HG03066 (cell line): Measurements from ENCODE around the gene ARAP3.
A peak's percentile ranks its signal among the peaks of the same experiment; 100 is the strongest.

Experiments
- ATAC-seq: cut with Tn5 transposase; IDR thresholded peaks from one replicate; pipeline ENCODE4 v1.9.1; 2021; ENCODE audit warnings: low read depth; ENCODE audit not compliant: unreplicated experiment

Gene ARAP3

GRCh38 chr5:141701360-141702119 is 19.5 kb upstream of the ARAP3 start:
- peak; percentile 58 for ATAC-seq

- ATAC-seq: no peak
Observed at GRCh38 chr5:141697586-141697985, 15.6 kb upstream of the ARAP3 start.

GRCh38 chr5:141696431-141696830 is 14.4 kb upstream of the ARAP3 start:
- ATAC-seq: no peak

DNA sequence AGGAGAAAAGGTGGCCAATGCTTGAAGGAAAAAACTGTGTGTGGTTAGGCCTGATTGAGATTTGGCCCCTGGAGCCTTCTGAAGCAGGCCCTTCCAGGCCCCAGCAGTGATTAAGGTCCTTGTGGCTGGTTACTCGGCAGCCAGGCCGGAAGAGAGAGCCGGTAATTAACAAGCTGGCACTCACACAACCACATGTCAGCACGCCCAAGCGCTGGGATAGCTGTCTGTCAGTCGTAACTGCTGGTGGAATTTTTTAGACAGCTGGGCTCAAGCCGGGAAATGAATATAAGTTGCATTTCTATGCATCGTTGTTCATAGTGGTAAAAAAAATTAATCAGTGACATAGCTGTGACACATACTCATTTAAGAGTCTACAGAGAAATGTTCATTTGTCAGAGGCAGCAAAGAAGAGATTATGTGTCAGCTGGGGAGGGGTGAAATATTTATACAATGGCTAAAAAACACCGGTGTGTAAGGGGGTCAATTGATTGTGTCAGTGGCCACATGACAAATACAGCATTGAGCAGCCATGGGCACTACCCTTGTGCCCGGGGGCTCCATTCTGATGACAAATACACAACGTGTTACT is 13.7 kb upstream of the ARAP3 start:
- ATAC-seq: no peak

DNA sequence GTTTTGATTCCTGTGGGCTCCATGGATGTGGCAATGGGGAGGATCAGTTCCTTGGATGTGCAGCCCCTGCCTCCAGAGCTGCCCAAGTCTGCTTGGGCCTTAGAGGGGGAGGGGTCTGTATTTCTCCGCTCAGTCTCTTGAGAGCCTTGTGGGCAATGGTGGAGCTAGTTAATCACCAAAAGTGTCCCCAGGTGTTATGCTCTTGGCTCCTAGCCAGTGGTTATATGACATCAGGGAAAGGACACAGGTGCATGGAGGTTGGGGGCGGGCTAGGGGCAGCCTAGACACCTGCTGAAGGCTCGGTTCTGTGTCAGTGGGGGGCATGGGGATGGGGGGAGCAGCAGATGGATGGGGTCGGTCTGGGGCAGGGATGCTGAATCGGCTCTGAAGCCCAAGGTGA is 12.4 kb upstream of the ARAP3 start:
- ATAC-seq: no peak

DNA sequence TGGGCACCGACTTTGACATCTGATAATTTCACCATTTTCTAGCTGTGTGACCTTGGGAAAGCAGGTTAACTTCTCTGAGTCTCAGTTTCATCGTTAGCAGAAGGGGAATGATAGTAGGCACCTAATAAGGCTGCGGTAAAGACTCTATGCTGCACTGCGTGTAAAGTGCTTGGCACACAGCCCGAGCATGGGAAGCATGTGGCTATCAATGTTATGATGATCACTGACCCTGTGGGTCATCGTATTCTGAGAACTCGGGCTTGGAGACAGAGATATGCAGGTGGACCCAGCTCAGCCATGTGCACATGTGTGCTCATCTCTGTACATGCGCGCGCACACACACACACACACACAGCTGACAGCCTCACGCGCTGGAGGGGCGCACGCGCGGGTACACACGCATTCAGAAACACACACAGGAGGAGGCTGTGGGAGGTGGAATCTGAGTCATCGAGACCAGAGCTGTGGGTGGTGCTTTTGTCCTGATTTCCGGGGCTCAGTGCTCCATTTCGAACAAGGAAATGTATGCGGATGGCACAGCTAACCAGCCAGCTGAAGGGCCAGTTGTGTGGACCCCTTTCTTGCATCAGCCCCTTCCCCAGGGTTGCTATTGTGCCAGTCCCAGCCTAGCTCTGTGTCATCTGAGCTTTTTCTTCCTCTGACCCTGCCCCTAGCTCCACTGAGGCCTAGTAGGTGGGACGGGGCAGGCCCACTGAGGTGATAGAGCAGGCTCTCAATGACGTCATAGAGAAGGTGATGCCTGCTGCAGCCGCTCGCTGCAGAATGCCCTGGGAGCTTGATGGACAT is 11.1 kb upstream of the ARAP3 start:
- ATAC-seq: no peak

DNA sequence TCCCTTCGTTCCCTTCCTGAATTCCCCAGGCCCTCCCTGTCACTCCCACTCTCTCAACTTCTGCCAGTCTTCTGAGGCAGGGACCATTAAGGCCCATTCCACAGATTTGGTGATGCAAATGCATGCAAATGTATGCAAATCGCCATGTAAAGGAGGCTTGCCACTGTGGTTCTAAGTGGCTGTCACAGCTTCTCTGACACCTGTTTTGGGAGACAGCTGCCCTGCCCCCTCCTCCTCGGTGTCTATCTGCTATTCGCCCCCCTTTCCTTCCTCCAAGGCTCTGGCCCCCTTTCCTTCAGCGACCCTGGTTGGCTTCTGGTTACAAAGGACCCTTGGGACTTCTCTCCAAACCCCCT is 10.5 kb upstream of the ARAP3 start:
- ATAC-seq: no peak

DNA sequence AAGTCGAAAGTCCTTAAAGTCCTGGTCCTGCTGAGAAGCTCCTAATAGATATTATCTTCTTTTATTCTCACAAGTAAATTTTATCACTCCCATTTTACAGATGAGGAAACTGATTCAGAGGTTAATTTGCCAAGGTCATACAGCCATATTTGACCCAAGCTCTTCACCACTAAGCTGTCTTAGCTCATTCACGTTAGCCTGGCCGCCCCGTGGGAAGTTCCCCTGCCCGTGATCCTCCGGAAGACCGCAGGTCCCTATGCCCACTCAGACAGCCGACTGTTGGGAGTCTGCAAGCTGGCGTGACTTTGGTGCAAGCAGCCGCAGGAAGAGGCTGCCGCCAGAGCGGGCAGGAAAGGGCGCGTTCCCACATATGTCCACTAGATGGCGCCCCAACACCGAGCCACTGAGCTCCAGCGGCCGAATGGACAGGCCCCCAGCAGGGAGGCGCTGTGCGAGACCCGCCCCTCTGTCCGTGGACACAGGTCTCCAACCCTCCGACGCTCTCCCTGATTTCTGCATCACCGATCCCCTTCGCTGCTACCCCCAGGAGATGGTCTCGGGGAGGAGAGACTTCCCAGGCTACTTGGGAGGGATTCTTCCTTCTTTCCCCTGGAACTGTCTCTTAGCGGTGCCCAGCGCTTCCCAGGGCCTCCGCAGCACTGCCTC is 10.0 kb upstream of the ARAP3 start:
- ATAC-seq: peak; percentile 90

GRCh38 chr5:141691286-141691866 is 9.3 kb upstream of the ARAP3 start:
- no peak for ATAC-seq

GRCh38 chr5:141686648-141687416 is 4.8 kb upstream of the ARAP3 start:
- no peak for ATAC-seq

DNA sequence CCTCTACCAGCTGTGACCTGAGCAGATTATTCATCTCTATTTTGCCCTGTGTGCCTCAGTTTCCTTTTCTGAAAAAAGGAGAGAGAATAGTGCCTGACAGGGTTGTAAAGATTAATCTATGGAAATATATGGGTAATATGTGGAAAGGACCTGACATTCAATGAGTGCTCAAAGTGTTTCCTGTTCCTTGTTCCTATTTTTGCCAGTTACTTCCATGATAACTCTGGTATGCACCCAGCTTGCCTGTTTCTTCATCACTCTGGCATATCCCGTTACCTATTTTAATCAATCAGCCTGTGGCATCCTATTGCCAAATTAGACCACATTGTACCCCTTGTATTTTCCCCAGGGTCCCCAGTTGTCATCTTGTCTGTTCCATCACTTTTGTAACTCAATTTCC is 3.6 kb upstream of the ARAP3 start:
- ATAC-seq: no peak

GRCh38 chr5:141683596-141684141 is 1.6 kb upstream of the ARAP3 start:
- no peak for ATAC-seq

- no peak for ATAC-seq
Observed at GRCh38 chr5:141681295-141681694, 735 bp downstream of the ARAP3 start.

GRCh38 chr5:141680751-141681201 is 1.3 kb downstream of the ARAP3 start:
- ATAC-seq: no peak

- no peak for ATAC-seq
Observed at GRCh38 chr5:141680178-141680577, 1.9 kb downstream of the ARAP3 start.

GRCh38 chr5:141677415-141677814 is 4.6 kb downstream of the ARAP3 start:
- no peak for ATAC-seq

GRCh38 chr5:141675672-141676071 is 6.4 kb downstream of the ARAP3 start:
- no peak for ATAC-seq

DNA sequence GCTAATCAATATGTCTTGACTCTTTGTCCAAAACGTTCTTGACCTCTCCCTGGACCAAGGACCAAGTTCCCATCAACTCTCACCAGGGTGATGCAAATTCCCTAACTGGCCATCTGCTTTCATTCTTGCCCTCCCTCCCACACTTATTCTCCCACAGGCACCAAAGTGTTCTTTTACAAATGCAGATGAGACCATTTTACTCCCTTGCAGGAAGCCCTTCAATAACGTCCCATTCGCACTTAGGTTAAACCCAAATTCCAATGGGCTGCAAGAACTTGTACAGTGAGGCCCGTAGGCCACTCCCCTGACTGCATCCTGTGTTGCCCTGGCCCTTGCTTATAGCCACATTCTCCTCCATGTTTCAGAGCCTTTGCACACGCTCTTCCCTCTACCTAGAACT is 7.3 kb downstream of the ARAP3 start:
- ATAC-seq: no peak
